HepG2 (cell line): Measurements from ENCODE around the gene FAM156A. TPM values are rescaled to one million over a fixed set of nuclear protein-coding genes. Genes with fewer than 3 reads are reported as not detected.

ENCODE experiments used
- ARID5B ChIP-seq: IDR thresholded peaks from 2 replicates; pipeline ENCODE4 v1.4.0; 2020; ENCODE audit warnings: mild to moderate bottlenecking, missing genetic modification reagents
- MED8 ChIP-seq: sonication (generic); formaldehyde crosslinking; IDR thresholded peaks from 2 replicates; pipeline ENCODE4 v1.8.1; 2023; ENCODE audit warnings: mild to moderate bottlenecking, missing genetic modification reagents; ENCODE audit not compliant: insufficient replicate concordance
- NFIB ChIP-seq: sonication (generic); formaldehyde crosslinking; IDR thresholded peaks from 2 replicates; pipeline ENCODE4 v1.9.0; 2021; ENCODE audit warnings: missing genetic modification reagents, mild to moderate bottlenecking, borderline replicate concordance
- NPAS2 ChIP-seq: sonication (generic); formaldehyde crosslinking; IDR thresholded peaks from 2 replicates; pipeline ENCODE4 v1.8.0; 2022; ENCODE audit warnings: mild to moderate bottlenecking, missing genetic modification reagents, borderline replicate concordance
- NR1H2 ChIP-seq: sonication (generic); formaldehyde crosslinking; IDR thresholded peaks from 2 replicates; pipeline ENCODE4 v1.8.1; 2022; ENCODE audit warnings: low read depth, missing genetic modification reagents, borderline replicate concordance
- TEAD3 ChIP-seq: optimal IDR thresholded peaks from 2 replicates; pipeline ENCODE3; 2016; ENCODE audit warnings: borderline replicate concordance
- ZBTB10 ChIP-seq: sonication (generic); formaldehyde crosslinking; IDR thresholded peaks from 2 replicates; pipeline ENCODE4 v1.4.0; 2020; ENCODE audit warnings: missing genetic modification reagents, borderline replicate concordance
- ZNF280D ChIP-seq: sonication (generic); formaldehyde crosslinking; IDR thresholded peaks from 2 replicates; pipeline ENCODE4 v1.5.1; 2020; ENCODE audit warnings: mild to moderate bottlenecking, missing genetic modification reagents
- polyA plus RNA-seq, 8 experiments: library from polyadenylated mRNA; depleted of rRNA in 3 of 8; stranded (reverse) in 7 of 8; unstranded in 1 of 8; fragments of >200 nt; fragmentation: Illumina TruSeq in 4 of 8; extraction: Trizol in 4 of 8; gene quantifications; 2 replicates each; pipeline versions ENCODE4 v1.2.1 to v1.2.3, GENCODE V29; 2011 to 2016; ENCODE audit warnings: low read depth in 4 of 8, missing spikeins in 1 of 8, mixed read lengths in 1 of 8; ENCODE audit not compliant: insufficient read depth in 1 of 8
- total RNA-seq, 5 experiments: library from RNA; depleted of rRNA; stranded (reverse); fragments of >200 nt; fragmentation: Illumina TruSeq; extraction: Trizol; gene quantifications; 2 replicates each; pipeline ENCODE4 v1.2.3, GENCODE V29; 2016; ENCODE audit warnings: low read depth in 1 of 5
- TF ChIP-seq, protein P1 (sequence below): sonication (generic); formaldehyde crosslinking; IDR thresholded peaks from 2 replicates; pipeline ENCODE4 v1.8.0; 2022; ENCODE audit warnings: mild to moderate bottlenecking, missing genetic modification reagents, moderate library complexity
- TF ChIP-seq, protein P2 (sequence below): sonication (generic); formaldehyde crosslinking; conservative IDR thresholded peaks from 2 replicates; pipeline ENCODE4 v1.4.0; 2020; ENCODE audit warnings: mild to moderate bottlenecking, missing genetic modification reagents, moderate library complexity
- TF ChIP-seq, protein P3 (sequence below): sonication (generic); formaldehyde crosslinking; IDR thresholded peaks from 2 replicates; pipeline ENCODE4 v1.4.0; 2020; ENCODE audit warnings: missing genetic modification reagents

Gene FAM156A
- total and polyA plus RNA-seq, 2 of the 13 experiments (the other 11 are each of a cell fraction or from before 2014, with no cell fraction given) = 15.4 to 53.8 TPM

- TF ChIP-seq ARID5B (peak; percentile 30; the same call in 1 of the 2 replicates), ZBTB10 (no peak), NR1H2 (CRISPR knock-in tag) (no peak), ZNF280D (CRISPR knock-in tag) (no peak), TEAD3 (CRISPR knock-in tag) (peak; percentile 73), NPAS2 (CRISPR knock-in tag) (no peak), MED8 (CRISPR knock-in tag) (no peak), NFIB (CRISPR knock-in tag) (no peak)
- TF ChIP-seq, protein P1, sequence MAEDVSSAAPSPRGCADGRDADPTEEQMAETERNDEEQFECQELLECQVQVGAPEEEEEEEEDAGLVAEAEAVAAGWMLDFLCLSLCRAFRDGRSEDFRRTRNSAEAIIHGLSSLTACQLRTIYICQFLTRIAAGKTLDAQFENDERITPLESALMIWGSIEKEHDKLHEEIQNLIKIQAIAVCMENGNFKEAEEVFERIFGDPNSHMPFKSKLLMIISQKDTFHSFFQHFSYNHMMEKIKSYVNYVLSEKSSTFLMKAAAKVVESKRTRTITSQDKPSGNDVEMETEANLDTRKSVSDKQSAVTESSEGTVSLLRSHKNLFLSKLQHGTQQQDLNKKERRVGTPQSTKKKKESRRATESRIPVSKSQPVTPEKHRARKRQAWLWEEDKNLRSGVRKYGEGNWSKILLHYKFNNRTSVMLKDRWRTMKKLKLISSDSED = no peak
- TF ChIP-seq, protein P2, sequence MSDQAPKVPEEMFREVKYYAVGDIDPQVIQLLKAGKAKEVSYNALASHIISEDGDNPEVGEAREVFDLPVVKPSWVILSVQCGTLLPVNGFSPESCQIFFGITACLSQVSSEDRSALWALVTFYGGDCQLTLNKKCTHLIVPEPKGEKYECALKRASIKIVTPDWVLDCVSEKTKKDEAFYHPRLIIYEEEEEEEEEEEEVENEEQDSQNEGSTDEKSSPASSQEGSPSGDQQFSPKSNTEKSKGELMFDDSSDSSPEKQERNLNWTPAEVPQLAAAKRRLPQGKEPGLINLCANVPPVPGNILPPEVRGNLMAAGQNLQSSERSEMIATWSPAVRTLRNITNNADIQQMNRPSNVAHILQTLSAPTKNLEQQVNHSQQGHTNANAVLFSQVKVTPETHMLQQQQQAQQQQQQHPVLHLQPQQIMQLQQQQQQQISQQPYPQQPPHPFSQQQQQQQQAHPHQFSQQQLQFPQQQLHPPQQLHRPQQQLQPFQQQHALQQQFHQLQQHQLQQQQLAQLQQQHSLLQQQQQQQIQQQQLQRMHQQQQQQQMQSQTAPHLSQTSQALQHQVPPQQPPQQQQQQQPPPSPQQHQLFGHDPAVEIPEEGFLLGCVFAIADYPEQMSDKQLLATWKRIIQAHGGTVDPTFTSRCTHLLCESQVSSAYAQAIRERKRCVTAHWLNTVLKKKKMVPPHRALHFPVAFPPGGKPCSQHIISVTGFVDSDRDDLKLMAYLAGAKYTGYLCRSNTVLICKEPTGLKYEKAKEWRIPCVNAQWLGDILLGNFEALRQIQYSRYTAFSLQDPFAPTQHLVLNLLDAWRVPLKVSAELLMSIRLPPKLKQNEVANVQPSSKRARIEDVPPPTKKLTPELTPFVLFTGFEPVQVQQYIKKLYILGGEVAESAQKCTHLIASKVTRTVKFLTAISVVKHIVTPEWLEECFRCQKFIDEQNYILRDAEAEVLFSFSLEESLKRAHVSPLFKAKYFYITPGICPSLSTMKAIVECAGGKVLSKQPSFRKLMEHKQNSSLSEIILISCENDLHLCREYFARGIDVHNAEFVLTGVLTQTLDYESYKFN (CRISPR knock-in tag) = peak; percentile 48; the same call in 1 of the 2 replicates
- TF ChIP-seq, protein P3, sequence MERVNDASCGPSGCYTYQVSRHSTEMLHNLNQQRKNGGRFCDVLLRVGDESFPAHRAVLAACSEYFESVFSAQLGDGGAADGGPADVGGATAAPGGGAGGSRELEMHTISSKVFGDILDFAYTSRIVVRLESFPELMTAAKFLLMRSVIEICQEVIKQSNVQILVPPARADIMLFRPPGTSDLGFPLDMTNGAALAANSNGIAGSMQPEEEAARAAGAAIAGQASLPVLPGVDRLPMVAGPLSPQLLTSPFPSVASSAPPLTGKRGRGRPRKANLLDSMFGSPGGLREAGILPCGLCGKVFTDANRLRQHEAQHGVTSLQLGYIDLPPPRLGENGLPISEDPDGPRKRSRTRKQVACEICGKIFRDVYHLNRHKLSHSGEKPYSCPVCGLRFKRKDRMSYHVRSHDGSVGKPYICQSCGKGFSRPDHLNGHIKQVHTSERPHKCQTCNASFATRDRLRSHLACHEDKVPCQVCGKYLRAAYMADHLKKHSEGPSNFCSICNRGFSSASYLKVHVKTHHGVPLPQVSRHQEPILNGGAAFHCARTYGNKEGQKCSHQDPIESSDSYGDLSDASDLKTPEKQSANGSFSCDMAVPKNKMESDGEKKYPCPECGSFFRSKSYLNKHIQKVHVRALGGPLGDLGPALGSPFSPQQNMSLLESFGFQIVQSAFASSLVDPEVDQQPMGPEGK = 0 out of 2 replicates have a peak, but pooled peaks have one; percentile 30
These were observed 21.7 kb upstream of the FAM156A start (continued) for GRCh38 chrX:52979993-52980392.
